Measurements from ENCODE around the gene SHISA8.

The SHISA8 gene

DNA sequence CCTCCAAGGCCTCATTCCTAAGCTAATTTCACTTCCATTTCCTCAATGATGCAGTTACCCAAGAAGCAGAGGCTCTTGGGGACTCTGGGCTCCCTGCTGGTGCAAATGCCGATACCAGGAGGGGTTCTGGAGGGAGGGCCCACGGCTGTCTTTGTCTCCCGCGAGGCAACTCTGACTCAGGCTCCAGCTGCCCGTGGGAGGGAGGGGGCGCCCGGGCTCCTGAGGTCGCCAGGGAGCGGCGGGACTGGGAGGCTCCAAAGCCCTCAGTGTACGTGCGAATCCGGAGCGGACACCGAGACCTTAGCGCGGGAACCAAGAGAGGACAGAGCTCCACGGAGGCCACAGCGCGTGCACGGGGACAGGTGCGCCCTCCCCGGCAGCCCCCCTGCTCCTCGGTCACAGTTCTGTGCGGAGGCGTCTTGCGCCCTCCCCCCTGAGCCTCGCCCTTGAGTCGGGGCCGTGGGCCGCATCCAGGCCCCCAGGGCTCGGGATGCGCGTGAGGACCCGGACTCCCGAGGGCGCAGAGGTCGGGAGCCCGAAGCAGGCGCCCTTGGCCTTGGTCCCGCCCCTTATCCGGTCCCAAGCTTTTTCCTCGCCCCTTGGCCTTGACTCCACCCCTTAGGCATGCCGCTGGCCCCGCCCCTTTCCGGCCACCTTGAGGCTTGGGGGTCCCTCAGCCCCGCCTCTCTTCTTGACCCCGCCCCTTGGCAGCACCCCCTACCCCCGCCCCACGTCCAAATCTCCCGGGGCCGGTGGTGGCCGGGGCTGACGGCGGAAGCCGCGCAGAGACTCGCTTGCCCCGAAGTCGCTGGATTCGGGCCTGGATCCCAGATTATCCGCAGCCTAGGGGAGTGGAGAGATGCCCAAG lies 4.7 kb upstream of the SHISA8 start:
- Histone ChIP-seq H3K36me3 (ENCODE audit: control insufficient read depth, insufficient read depth, low read length) (no peaks in the 10 kb centered on the region), H3K9me3 (ENCODE audit: control insufficient read depth, insufficient read depth, low read depth, low read length) (no peaks in the 10 kb centered on the region), H3K4me3 (ENCODE audit: low read depth, low read length) (peak overlapping the region; percentile 69), H3K4me1 (ENCODE audit: control insufficient read depth, insufficient read depth, low read length) (peaks cover 28% of the 10 kb centered on the region), H3K27me3 (ENCODE audit: control insufficient read depth, insufficient read depth, low read length) (peaks cover 78% of the 10 kb centered on the region), H3K9ac (ENCODE audit: low read length) (peak overlapping the region; percentile 65), H3K27ac (ENCODE audit: low read depth, low read length) (no peak overlapping the region)

GRCh38 chr22:41917903-41918791 lies 3.3 kb upstream of the SHISA8 start:
- Histone ChIP-seq H3K4me3 (ENCODE audit: low read depth, low read length) (no peak overlapping the region), H3K9ac (ENCODE audit: low read length) (no peak overlapping the region), H3K27me3 (ENCODE audit: control insufficient read depth, insufficient read depth, low read length) (peaks cover 81% of the 10 kb centered on the region), H3K4me1 (ENCODE audit: control insufficient read depth, insufficient read depth, low read length) (peaks cover 32% of the 10 kb centered on the region), H3K9me3 (ENCODE audit: control insufficient read depth, insufficient read depth, low read depth, low read length) (no peaks in the 10 kb centered on the region), H3K27ac (ENCODE audit: low read depth, low read length) (no peak overlapping the region), H3K36me3 (ENCODE audit: control insufficient read depth, insufficient read depth, low read length) (no peaks in the 10 kb centered on the region)

DNA sequence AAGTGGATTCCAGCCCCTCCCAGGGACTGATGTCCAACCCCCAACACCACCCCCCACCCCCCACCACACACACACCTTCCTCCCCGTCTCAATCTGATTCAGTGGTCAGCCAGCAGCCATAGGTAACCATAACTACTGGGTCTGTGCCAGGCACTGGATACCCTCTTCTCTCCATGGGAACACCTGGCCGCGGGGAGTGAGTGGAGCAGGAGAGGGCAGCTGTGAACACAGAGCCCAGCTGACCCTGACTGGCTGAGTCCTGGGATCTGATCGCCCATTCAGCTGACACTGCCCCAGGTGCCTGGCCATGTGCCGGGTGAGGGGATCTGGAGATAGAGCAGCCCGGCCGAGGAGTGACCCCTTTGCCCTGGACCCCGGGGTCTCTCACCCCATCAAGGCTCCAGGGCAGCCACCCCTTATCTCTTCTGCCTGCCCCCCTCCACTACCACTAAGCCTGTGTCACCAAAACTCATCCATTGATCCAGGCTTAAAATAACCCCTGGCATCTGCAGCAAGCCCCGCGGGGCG lies 2.6 kb upstream of the SHISA8 start:
- H3K9me3 ChIP-seq (ENCODE audit: control insufficient read depth, insufficient read depth, low read depth, low read length), result no peaks in the 10 kb centered on the region
- no peak overlapping the region for H3K4me3 ChIP-seq (ENCODE audit: low read depth, low read length)
- H3K4me1 ChIP-seq (ENCODE audit: control insufficient read depth, insufficient read depth, low read length), result peaks cover 32% of the 10 kb centered on the region
- no peak overlapping the region for H3K27ac ChIP-seq (ENCODE audit: low read depth, low read length)
- H3K9ac ChIP-seq (ENCODE audit: low read length), result no peak overlapping the region
- H3K27me3 ChIP-seq (ENCODE audit: control insufficient read depth, insufficient read depth, low read length), result peaks cover 83% of the 10 kb centered on the region
- H3K36me3 ChIP-seq (ENCODE audit: control insufficient read depth, insufficient read depth, low read length), result no peaks in the 10 kb centered on the region

GRCh38 chr22:41916745-41917358 lies 2.0 kb upstream of the SHISA8 start:
- Histone ChIP-seq H3K27ac (ENCODE audit: low read depth, low read length) (no peak overlapping the region), H3K9me3 (ENCODE audit: control insufficient read depth, insufficient read depth, low read depth, low read length) (no peaks in the 10 kb centered on the region), H3K36me3 (ENCODE audit: control insufficient read depth, insufficient read depth, low read length) (no peaks in the 10 kb centered on the region), H3K4me3 (ENCODE audit: low read depth, low read length) (no peak overlapping the region), H3K4me1 (ENCODE audit: control insufficient read depth, insufficient read depth, low read length) (peaks cover 32% of the 10 kb centered on the region), H3K9ac (ENCODE audit: low read length) (no peak overlapping the region), H3K27me3 (ENCODE audit: control insufficient read depth, insufficient read depth, low read length) (peaks cover 86% of the 10 kb centered on the region)

GRCh38 chr22:41915786-41916493 lies 1.1 kb upstream of the SHISA8 start:
- Histone ChIP-seq H3K36me3 (ENCODE audit: control insufficient read depth, insufficient read depth, low read length) (no peaks in the 10 kb centered on the region), H3K9me3 (ENCODE audit: control insufficient read depth, insufficient read depth, low read depth, low read length) (no peaks in the 10 kb centered on the region), H3K9ac (ENCODE audit: low read length) (no peak overlapping the region), H3K27ac (ENCODE audit: low read depth, low read length) (no peak overlapping the region), H3K27me3 (ENCODE audit: control insufficient read depth, insufficient read depth, low read length) (peaks cover 95% of the 10 kb centered on the region), H3K4me1 (ENCODE audit: control insufficient read depth, insufficient read depth, low read length) (peaks cover 32% of the 10 kb centered on the region), H3K4me3 (ENCODE audit: low read depth, low read length) (peak overlapping the region; percentile 72)

DNA sequence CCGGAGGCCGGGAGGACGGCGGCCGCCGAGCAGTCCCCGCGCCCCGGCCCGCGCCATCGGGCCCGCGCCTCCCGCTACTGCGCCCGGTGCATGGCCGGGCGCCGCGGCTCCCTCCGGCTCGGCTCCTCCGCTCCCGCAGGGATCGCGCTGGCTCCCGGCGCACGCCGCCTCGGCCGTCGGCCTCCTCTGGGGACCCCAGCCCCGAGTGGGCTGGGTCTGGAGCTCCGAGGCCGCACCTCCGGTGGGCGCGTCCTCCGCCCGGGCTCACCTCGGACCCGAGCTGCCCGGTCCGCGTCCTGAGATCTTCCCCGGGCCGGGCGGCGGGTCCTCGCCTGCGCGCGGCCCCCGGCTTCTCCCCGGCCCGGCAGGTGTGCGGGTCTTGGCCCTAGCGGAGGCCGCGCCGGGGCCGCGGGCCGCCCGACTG lies 251 bp downstream of the SHISA8 start:
- peaks cover 32% of the 10 kb centered on the region; the same call in 1 of the 2 replicates for H3K4me1 ChIP-seq (ENCODE audit: control insufficient read depth, insufficient read depth, low read length)
- no peak overlapping the region for H3K9ac ChIP-seq (ENCODE audit: low read length)
- no peaks in the 10 kb centered on the region for H3K9me3 ChIP-seq (ENCODE audit: control insufficient read depth, insufficient read depth, low read depth, low read length)
- no peaks in the 10 kb centered on the region for H3K36me3 ChIP-seq (ENCODE audit: control insufficient read depth, insufficient read depth, low read length)
- H3K4me3 ChIP-seq (ENCODE audit: low read depth, low read length), result peak overlapping the region; percentile 56
- H3K27ac ChIP-seq (ENCODE audit: low read depth, low read length), result no peak overlapping the region
- peaks cover 100% of the 10 kb centered on the region for H3K27me3 ChIP-seq (ENCODE audit: control insufficient read depth, insufficient read depth, low read length)

GRCh38 chr22:41913842-41914534 lies 886 bp downstream of the SHISA8 start:
- H3K9me3 ChIP-seq (ENCODE audit: control insufficient read depth, insufficient read depth, low read depth, low read length), result no peaks in the 10 kb centered on the region
- no peak overlapping the region for H3K9ac ChIP-seq (ENCODE audit: low read length)
- no peak overlapping the region for H3K27ac ChIP-seq (ENCODE audit: low read depth, low read length)
- H3K27me3 ChIP-seq (ENCODE audit: control insufficient read depth, insufficient read depth, low read length), result peaks cover 100% of the 10 kb centered on the region
- peak overlapping the region; percentile 41 for H3K4me3 ChIP-seq (ENCODE audit: low read depth, low read length)
- H3K36me3 ChIP-seq (ENCODE audit: control insufficient read depth, insufficient read depth, low read length), result no peaks in the 10 kb centered on the region
- H3K4me1 ChIP-seq (ENCODE audit: control insufficient read depth, insufficient read depth, low read length), result peaks cover 30% of the 10 kb centered on the region; the same call in 1 of the 2 replicates

DNA sequence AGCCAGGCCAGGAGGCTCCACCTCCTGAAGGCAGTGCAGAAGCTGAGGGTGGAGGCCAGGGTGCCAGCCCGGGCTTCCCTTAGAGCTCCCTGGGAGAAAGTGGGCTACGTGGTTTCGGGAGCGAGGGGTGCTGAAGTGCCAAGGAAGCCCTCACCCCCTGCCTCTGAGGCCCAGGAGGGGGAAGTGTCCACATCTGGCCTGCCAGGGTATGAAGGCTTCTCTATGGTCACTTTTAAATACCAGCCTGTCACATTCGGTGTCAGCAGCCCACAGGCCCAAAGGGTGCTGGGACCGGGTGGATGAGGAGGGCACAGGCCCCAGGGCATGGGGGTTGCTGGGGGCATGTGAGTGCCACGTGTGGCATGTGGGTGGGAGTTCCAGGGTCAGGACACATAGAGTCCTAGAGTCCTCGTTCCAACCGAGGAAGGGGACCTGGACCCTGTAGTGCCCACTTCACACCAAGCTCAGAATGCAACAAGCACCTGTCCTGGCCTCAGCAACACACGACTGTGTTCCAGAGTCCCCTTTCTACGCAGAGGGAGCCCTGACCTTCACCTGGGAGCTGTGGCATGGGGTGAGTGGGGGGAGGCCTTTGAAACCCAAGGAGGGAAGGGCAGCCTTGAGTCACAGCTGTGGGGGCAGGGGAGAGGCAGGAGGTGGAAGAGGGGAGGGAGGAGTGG lies 1.7 kb downstream of the SHISA8 start:
- Histone ChIP-seq H3K9ac (ENCODE audit: low read length) (no peak overlapping the region), H3K36me3 (ENCODE audit: control insufficient read depth, insufficient read depth, low read length) (no peaks in the 10 kb centered on the region; the same call in 1 of the 2 replicates), H3K27me3 (ENCODE audit: control insufficient read depth, insufficient read depth, low read length) (peaks cover 99% of the 10 kb centered on the region), H3K27ac (ENCODE audit: low read depth, low read length) (no peak overlapping the region), H3K9me3 (ENCODE audit: control insufficient read depth, insufficient read depth, low read depth, low read length) (no peaks in the 10 kb centered on the region), H3K4me3 (ENCODE audit: low read depth, low read length) (no peak overlapping the region; the same call in 1 of the 2 replicates), H3K4me1 (ENCODE audit: control insufficient read depth, insufficient read depth, low read length) (peaks cover 36% of the 10 kb centered on the region; the same call in 1 of the 2 replicates)

DNA sequence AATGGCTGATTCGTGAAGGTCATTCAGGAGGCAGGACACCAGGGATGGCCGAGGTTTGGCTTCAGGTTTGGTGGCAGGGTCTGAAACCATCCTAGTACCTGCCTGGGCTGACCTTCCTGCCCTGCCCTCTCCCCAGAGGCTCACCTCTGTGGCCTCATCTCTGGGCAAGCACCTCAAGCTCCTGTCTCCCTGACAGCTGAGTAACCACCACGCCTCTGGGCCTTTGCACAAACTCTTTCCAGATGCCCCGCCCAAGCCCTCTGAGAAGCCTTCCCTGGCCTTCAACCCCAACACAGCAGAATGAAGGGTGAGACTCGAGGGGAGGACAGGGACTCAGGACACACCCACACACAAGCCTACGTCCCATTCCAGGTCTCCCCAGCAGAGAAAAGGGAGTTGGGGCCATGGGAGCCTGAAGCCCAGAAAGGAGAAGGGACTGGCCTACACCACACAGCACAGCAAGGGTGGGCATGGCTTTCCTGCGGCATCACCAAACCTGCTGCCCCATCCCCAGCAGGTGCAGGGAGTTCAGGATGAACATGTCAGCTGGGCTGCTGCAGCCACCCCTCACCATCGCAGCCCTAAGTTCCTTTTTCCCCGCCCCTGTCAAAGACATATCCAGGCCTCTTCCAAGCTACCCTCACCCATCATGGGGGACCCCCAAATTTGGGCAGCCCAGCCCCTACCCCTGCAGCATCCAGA lies 2.4 kb downstream of the SHISA8 start:
- Histone ChIP-seq H3K36me3 (ENCODE audit: control insufficient read depth, insufficient read depth, low read length) (peaks cover 7% of the 10 kb centered on the region), H3K9me3 (ENCODE audit: control insufficient read depth, insufficient read depth, low read depth, low read length) (no peaks in the 10 kb centered on the region), H3K9ac (ENCODE audit: low read length) (no peak overlapping the region), H3K27ac (ENCODE audit: low read depth, low read length) (no peak overlapping the region), H3K4me1 (ENCODE audit: control insufficient read depth, insufficient read depth, low read length) (peaks cover 39% of the 10 kb centered on the region; the same call in 1 of the 2 replicates), H3K27me3 (ENCODE audit: control insufficient read depth, insufficient read depth, low read length) (peaks cover 98% of the 10 kb centered on the region), H3K4me3 (ENCODE audit: low read depth, low read length) (no peak overlapping the region)
